ENCODE data around the gene DENND4A. TPM values are rescaled to one million over a fixed set of nuclear protein-coding genes. Genes with fewer than 3 reads are reported as not detected.

DENND4A gene
- total RNA-seq, 1 donor from 2014 or later = 13.9 TPM

DNA sequence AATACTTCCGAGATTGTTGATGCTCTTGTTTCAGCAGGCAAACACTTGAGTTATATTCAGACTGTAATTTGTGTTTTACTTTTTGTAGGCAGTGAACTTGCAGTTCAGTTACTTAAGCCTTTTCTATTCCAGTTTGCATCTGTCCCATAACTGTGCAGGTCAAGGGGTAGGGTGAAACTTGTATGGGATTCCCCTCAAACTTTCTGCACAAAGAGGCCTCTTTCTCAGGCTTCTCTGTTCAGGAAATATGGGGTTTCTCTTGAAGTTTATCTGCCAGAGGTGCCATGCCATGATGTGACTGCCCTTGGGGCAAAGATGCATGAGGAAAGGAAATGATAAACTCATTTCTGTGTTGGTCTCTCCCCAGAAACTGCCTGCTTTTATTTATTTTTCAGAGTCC lies 103.6 kb downstream of the DENND4A start:
- H3K4me3 ChIP-seq (ENCODE audit: insufficient read depth, low read depth, low read length) = no peak overlapping the region
- Mint-ChIP-seq H3K4me3 (ENCODE audit: unreplicated experiment) (no peak overlapping the region), H3K27ac (ENCODE audit: unreplicated experiment) (no peak overlapping the region), H3K36me3 (ENCODE audit: low read depth, unreplicated experiment) (peaks cover 22% of the 10 kb centered on the region), H3K9me3 (ENCODE audit: unreplicated experiment) (peaks cover 2% of the 10 kb centered on the region), H3K4me1 (ENCODE audit: low read depth, unreplicated experiment) (no peaks in the 10 kb centered on the region), H3K27me3 (ENCODE audit: low read depth, unreplicated experiment) (no peaks in the 10 kb centered on the region)
- no peak overlapping the region for H2AFZ ChIP-seq (ENCODE audit: low read depth, low read length)
- H3K4me1 ChIP-seq (ENCODE audit: insufficient read depth, low read length) = no peaks in the 10 kb centered on the region
- H3K27ac ChIP-seq (ENCODE audit: low read depth, low read length) = no peak overlapping the region
- peaks cover 14% of the 10 kb centered on the region for H3K36me3 ChIP-seq (ENCODE audit: insufficient read depth, low read length)
- H3K4me2 ChIP-seq (ENCODE audit: low read length) = no peak overlapping the region
- H3K79me2 ChIP-seq (ENCODE audit: insufficient read depth, low read length) = no peaks in the 10 kb centered on the region
- DNase-seq (ENCODE audit: low read depth) (no peak), FAIRE-seq (no peak)
- H4K20me1 ChIP-seq (ENCODE audit: insufficient read depth, low read length) = no peaks in the 10 kb centered on the region
- no peak overlapping the region for H3K9ac ChIP-seq (ENCODE audit: low read length)
- H3K27me3 ChIP-seq (ENCODE audit: insufficient read depth, low read length) = no peaks in the 10 kb centered on the region
- H3K9me3 ChIP-seq (ENCODE audit: insufficient read depth, low read depth, low read length) = no peaks in the 10 kb centered on the region
- TF ChIP-seq EZH2 (IDR thresholded peaks at IDR 0.05; ENCODE audit: insufficient read depth, low read length) = no peak
- TF ChIP-seq, protein P1, sequence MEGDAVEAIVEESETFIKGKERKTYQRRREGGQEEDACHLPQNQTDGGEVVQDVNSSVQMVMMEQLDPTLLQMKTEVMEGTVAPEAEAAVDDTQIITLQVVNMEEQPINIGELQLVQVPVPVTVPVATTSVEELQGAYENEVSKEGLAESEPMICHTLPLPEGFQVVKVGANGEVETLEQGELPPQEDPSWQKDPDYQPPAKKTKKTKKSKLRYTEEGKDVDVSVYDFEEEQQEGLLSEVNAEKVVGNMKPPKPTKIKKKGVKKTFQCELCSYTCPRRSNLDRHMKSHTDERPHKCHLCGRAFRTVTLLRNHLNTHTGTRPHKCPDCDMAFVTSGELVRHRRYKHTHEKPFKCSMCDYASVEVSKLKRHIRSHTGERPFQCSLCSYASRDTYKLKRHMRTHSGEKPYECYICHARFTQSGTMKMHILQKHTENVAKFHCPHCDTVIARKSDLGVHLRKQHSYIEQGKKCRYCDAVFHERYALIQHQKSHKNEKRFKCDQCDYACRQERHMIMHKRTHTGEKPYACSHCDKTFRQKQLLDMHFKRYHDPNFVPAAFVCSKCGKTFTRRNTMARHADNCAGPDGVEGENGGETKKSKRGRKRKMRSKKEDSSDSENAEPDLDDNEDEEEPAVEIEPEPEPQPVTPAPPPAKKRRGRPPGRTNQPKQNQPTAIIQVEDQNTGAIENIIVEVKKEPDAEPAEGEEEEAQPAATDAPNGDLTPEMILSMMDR (IDR thresholded peaks at IDR 0.05; ENCODE audit: insufficient read depth, low read depth, low read length) = no peak

DNA sequence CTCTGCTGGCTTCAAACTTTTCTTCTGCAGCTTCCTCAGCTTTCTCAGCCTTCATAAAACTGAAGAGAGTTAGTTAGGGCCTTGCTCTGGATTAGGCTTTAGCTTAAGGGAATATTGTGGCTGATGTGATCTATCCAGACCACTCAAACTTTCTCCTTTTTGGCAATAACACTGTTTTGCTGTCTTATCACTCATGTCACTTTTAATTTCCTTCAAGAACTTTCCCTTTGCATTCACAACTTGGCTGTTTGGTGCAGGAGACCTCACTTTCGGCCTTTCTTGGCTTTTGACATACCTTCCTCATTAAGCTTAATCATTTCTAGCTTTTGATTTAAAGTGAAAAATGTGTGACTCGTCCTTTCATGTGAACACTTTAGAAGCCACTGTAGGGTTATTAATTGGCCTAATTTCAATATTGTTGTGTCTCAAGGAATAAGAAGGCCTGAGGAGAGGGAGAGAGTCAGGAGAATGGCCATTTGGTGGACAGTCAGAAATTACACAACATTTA lies 109.6 kb downstream of the DENND4A start:
- Histone ChIP-seq H3K9ac (ENCODE audit: low read length) (no peak overlapping the region), H2AFZ (ENCODE audit: low read depth, low read length) (no peak overlapping the region), H4K20me1 (ENCODE audit: insufficient read depth, low read length) (no peaks in the 10 kb centered on the region), H3K79me2 (ENCODE audit: insufficient read depth, low read length) (no peaks in the 10 kb centered on the region), H3K27ac (ENCODE audit: low read depth, low read length) (no peak overlapping the region), H3K36me3 (ENCODE audit: insufficient read depth, low read length) (no peaks in the 10 kb centered on the region), H3K4me1 (ENCODE audit: insufficient read depth, low read length) (no peaks in the 10 kb centered on the region), H3K27me3 (ENCODE audit: insufficient read depth, low read length) (no peaks in the 10 kb centered on the region), H3K4me2 (ENCODE audit: low read length) (no peak overlapping the region), H3K4me3 (ENCODE audit: insufficient read depth, low read depth, low read length) (no peak overlapping the region), H3K9me3 (ENCODE audit: insufficient read depth, low read depth, low read length) (no peaks in the 10 kb centered on the region)
- Mint-ChIP-seq H3K4me1 (ENCODE audit: low read depth, unreplicated experiment) (no peaks in the 10 kb centered on the region), H3K9me3 (ENCODE audit: unreplicated experiment) (peaks cover 7% of the 10 kb centered on the region), H3K27me3 (ENCODE audit: low read depth, unreplicated experiment) (no peaks in the 10 kb centered on the region), H3K4me3 (ENCODE audit: unreplicated experiment) (no peak overlapping the region), H3K36me3 (ENCODE audit: low read depth, unreplicated experiment) (peaks cover 11% of the 10 kb centered on the region), H3K27ac (ENCODE audit: unreplicated experiment) (no peak overlapping the region)
- FAIRE-seq = no peak
- TF ChIP-seq, protein P1 (IDR thresholded peaks at IDR 0.05; ENCODE audit: insufficient read depth, low read depth, low read length) = no peak
- no peak for TF ChIP-seq EZH2 (IDR thresholded peaks at IDR 0.05; ENCODE audit: insufficient read depth, low read length)
- no peak for DNase-seq (ENCODE audit: low read depth)

DNA sequence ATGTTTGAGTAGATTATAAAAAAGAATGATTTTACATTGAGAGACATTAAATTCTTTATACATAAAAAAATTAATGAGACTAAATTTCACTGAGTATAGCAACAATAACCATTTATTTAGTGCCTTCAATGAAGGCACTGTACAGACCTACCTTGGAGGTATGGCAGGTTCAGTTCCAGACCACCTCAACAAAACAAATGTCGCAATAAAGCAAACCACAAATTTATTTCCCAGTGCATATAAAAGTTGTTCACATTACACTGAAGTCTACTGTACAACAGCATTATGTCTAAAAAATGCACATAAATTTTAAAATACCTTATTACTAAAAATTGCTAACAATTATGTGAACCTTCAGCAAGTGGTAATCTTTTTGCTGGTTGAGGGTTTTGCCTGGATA lies 111.5 kb downstream of the DENND4A start:
- no peak overlapping the region for H3K4me3 Mint-ChIP-seq (ENCODE audit: unreplicated experiment)
- H3K27me3 Mint-ChIP-seq (ENCODE audit: low read depth, unreplicated experiment) = no peaks in the 10 kb centered on the region
- H3K9me3 Mint-ChIP-seq (ENCODE audit: unreplicated experiment) = peaks cover 7% of the 10 kb centered on the region
- Histone ChIP-seq H2AFZ (ENCODE audit: low read depth, low read length) (no peak overlapping the region), H3K4me2 (ENCODE audit: low read length) (no peak overlapping the region), H3K4me1 (ENCODE audit: insufficient read depth, low read length) (no peaks in the 10 kb centered on the region), H3K79me2 (ENCODE audit: insufficient read depth, low read length) (no peaks in the 10 kb centered on the region), H4K20me1 (ENCODE audit: insufficient read depth, low read length) (no peaks in the 10 kb centered on the region), H3K27me3 (ENCODE audit: insufficient read depth, low read length) (no peaks in the 10 kb centered on the region), H3K36me3 (ENCODE audit: insufficient read depth, low read length) (no peaks in the 10 kb centered on the region), H3K9me3 (ENCODE audit: insufficient read depth, low read depth, low read length) (no peaks in the 10 kb centered on the region), H3K4me3 (ENCODE audit: insufficient read depth, low read depth, low read length) (no peak overlapping the region), H3K9ac (ENCODE audit: low read length) (no peak overlapping the region), H3K27ac (ENCODE audit: low read depth, low read length) (no peak overlapping the region)
- peaks cover 2% of the 10 kb centered on the region for H3K36me3 Mint-ChIP-seq (ENCODE audit: low read depth, unreplicated experiment)
- TF ChIP-seq, protein P1 (IDR thresholded peaks at IDR 0.05; ENCODE audit: insufficient read depth, low read depth, low read length) = no peak
- TF ChIP-seq EZH2 (IDR thresholded peaks at IDR 0.05; ENCODE audit: insufficient read depth, low read length) = no peak
- DNase-seq (ENCODE audit: low read depth) (no peak), FAIRE-seq (no peak)
- H3K4me1 Mint-ChIP-seq (ENCODE audit: low read depth, unreplicated experiment) = no peaks in the 10 kb centered on the region
- no peak overlapping the region for H3K27ac Mint-ChIP-seq (ENCODE audit: unreplicated experiment)
